Natural killer cell (primary cell): ENCODE measurements around the gene ASAP2. TPM values are rescaled to one million over a fixed set of nuclear protein-coding genes. Genes with fewer than 3 reads are reported as not detected.
A peak's percentile ranks its signal among the peaks of the same experiment; 100 is the strongest.

Source experiments
- ATAC-seq, 3 donors: fragments of 150-1000 bp in 2 of 3; fragments of 200-7000 bp in 1 of 3; cut with Tn5 transposase; 1 replicate in 1 of 3; 2 replicates in 2 of 3; pipeline ENCODE4 v1.10.0; 2021; ENCODE audit warnings: mild to moderate bottlenecking in 2 of 3, moderate library complexity in 2 of 3
- DNase-seq, 2 donors: peaks; one replicate each; pipeline versions ENCODE4 v3.0.0 to v3.0.0-alpha.2; 2013 to 2021; ENCODE audit warnings: mixed read lengths in 1 of 2
- H3K27ac ChIP-seq: one replicate; pipeline ENCODE4 v1.5.1; 2013; ENCODE audit warnings: mild to moderate bottlenecking, low read length
- H3K27me3 ChIP-seq: one replicate; pipeline ENCODE4 v1.6.1; 2013; ENCODE audit warnings: low read length; ENCODE audit not compliant: control insufficient read depth, insufficient read depth
- H3K36me3 ChIP-seq: one replicate; pipeline ENCODE4 v1.6.1; 2013; ENCODE audit warnings: low read length; ENCODE audit not compliant: control insufficient read depth, insufficient read depth
- H3K4me1 ChIP-seq: one replicate; pipeline ENCODE4 v1.6.1; 2013; ENCODE audit warnings: low read length; ENCODE audit not compliant: control insufficient read depth, insufficient read depth
- H3K4me3 ChIP-seq: one replicate; pipeline ENCODE4 v1.5.1; 2013; ENCODE audit warnings: low read length
- H3K9me3 ChIP-seq: one replicate; pipeline ENCODE4 v1.6.1; 2013; ENCODE audit warnings: low read length; ENCODE audit not compliant: control insufficient read depth, insufficient read depth
- H3K27ac Mint-ChIP-seq, 2 donors: one replicate each; pipeline ENCODE4 v1.8.0; 2022; ENCODE audit warnings: mild to moderate bottlenecking in 2 of 2, mixed read lengths in 2 of 2, moderate library complexity in 1 of 2
- H3K27me3 Mint-ChIP-seq, 2 donors: one replicate each; pipeline ENCODE4 v1.8.0; 2022; ENCODE audit warnings: low read depth in 2 of 2, mixed read lengths in 2 of 2
- H3K36me3 Mint-ChIP-seq: one replicate; pipeline ENCODE4 v1.8.0; 2022; ENCODE audit warnings: mixed read lengths
- H3K4me1 Mint-ChIP-seq, 2 donors: one replicate each; pipeline ENCODE4 v1.8.0; 2022; ENCODE audit warnings: mixed read lengths in 2 of 2
- H3K4me3 Mint-ChIP-seq: one replicate; pipeline ENCODE4 v1.8.0; 2022; ENCODE audit warnings: mild to moderate bottlenecking, moderate library complexity, mixed read lengths
- H3K9me3 Mint-ChIP-seq, 2 donors: one replicate each; pipeline ENCODE4 v1.8.0; 2022; ENCODE audit warnings: mixed read lengths in 2 of 2
- CTCF ChIP-seq: fragments of 200-600 bp; IDR thresholded peaks from one replicate; pipeline ENCODE4 v1.8.0; 2022; ENCODE audit warnings: antibody characterized with exemption
- WGBS: methylation state at CpG from one replicate; pipeline ENCODE4 v1.1.7; 2013; ENCODE audit warnings: missing lambda C conversion rate; ENCODE audit not compliant: insufficient coverage; 5-methylcytosine and 5-hydroxymethylcytosine counted together
- intact Hi-C: fragments of 100-400 bp; cut with micrococcal nuclease; formaldehyde crosslinking; loops from one replicate; pipeline ENCODE4 v1.14.2; 2022
- total RNA-seq, 4 donors: library from RNA; stranded (reverse); fragments of 120-200 nt in 1 of 4; gene quantifications; one replicate each; pipeline versions ENCODE4 v1.2.3 to v1.2.4, GENCODE V29; 2013 to 2022

The ASAP2 gene
- total RNA-seq, 3 donors from 2014 or later (not counting 1 experiment from before 2014, with no cell fraction given) = 0.20 to 1.8 (median 0.60) TPM

- no peak for DNase-seq
- no peak for ATAC-seq
- WGBS = 2% methylated on average over 34 of the region's 34 CpGs
- Mint-ChIP-seq H3K9me3 (no peaks in the 10 kb centered on the region), H3K4me3 (peak overlapping the region; percentile 57), H3K4me1 (peaks cover 0 to 4% of the 10 kb centered on the region in 2 donors), H3K27ac (no peak overlapping the region), H3K36me3 (no peaks in the 10 kb centered on the region), H3K27me3 (peaks cover 30 to 37% of the 10 kb centered on the region in 2 donors)
- Histone ChIP-seq H3K4me3 (no peak overlapping the region), H3K4me1 (peaks cover 12% of the 10 kb centered on the region), H3K27me3 (peaks cover 21% of the 10 kb centered on the region), H3K27ac (no peak overlapping the region), H3K36me3 (no peaks in the 10 kb centered on the region), H3K9me3 (no peaks in the 10 kb centered on the region)
- TF ChIP-seq CTCF = no peak
- intact Hi-C loops = no loop called here
Observed at GRCh38 chr2:9207641-9208311, 1.2 kb downstream of the ASAP2 start.

- Histone ChIP-seq H3K9me3 (no peaks in the 10 kb centered on the region), H3K36me3 (no peaks in the 10 kb centered on the region), H3K27ac (no peak overlapping the region), H3K27me3 (peaks cover 21% of the 10 kb centered on the region), H3K4me3 (no peak overlapping the region), H3K4me1 (peaks cover 12% of the 10 kb centered on the region)
- Mint-ChIP-seq H3K4me1 (peaks cover 0 to 4% of the 10 kb centered on the region in 2 donors), H3K27me3 (peaks cover 33 to 44% of the 10 kb centered on the region in 2 donors), H3K36me3 (no peaks in the 10 kb centered on the region), H3K4me3 (no peak overlapping the region), H3K9me3 (no peaks in the 10 kb centered on the region), H3K27ac (no peak overlapping the region)
- ATAC-seq (no peak), DNase-seq (no peak)
- no peak for TF ChIP-seq CTCF
- WGBS = 90% methylated on average over 1 of the region's 1 CpG
- intact Hi-C loops = no loop called here
Observed at GRCh38 chr2:9208875-9209274, 2.3 kb downstream of the ASAP2 start.

- no peaks in the 10 kb centered on the region for H3K36me3 Mint-ChIP-seq
- H3K27ac ChIP-seq = no peak overlapping the region
- H3K27me3 Mint-ChIP-seq = peaks cover 33 to 34% of the 10 kb centered on the region in 2 donors
- H3K4me3 Mint-ChIP-seq = no peak overlapping the region
- no peaks in the 10 kb centered on the region for H3K9me3 ChIP-seq
- peaks cover 12% of the 10 kb centered on the region for H3K4me1 ChIP-seq
- no peak overlapping the region for H3K27ac Mint-ChIP-seq
- no peaks in the 10 kb centered on the region for H3K36me3 ChIP-seq
- ATAC-seq (no peak), DNase-seq (no peak)
- no peaks in the 10 kb centered on the region for H3K9me3 Mint-ChIP-seq
- H3K4me3 ChIP-seq = no peak overlapping the region
- intact Hi-C loops = no loop called here
- no peak for TF ChIP-seq CTCF
- WGBS = 78% methylated on average over 2 of the region's 2 CpGs
- peaks cover 0 to 4% of the 10 kb centered on the region in 2 donors for H3K4me1 Mint-ChIP-seq
- peaks cover 16% of the 10 kb centered on the region for H3K27me3 ChIP-seq
Observed at GRCh38 chr2:9210030-9210429, 3.4 kb downstream of the ASAP2 start.

- H3K9me3 ChIP-seq = no peaks in the 10 kb centered on the region
- Mint-ChIP-seq H3K9me3 (no peaks in the 10 kb centered on the region), H3K27me3 (peaks cover 29 to 34% of the 10 kb centered on the region in 2 donors), H3K36me3 (no peaks in the 10 kb centered on the region), H3K4me1 (no peaks in the 10 kb centered on the region), H3K27ac (no peak overlapping the region), H3K4me3 (no peak overlapping the region)
- no peak overlapping the region for H3K27ac ChIP-seq
- 86% methylated on average over 3 of the region's 4 CpGs for WGBS
- TF ChIP-seq CTCF = no peak
- no peak for ATAC-seq
- DNase-seq = no peak
- H3K27me3 ChIP-seq = peaks cover 10% of the 10 kb centered on the region
- H3K4me3 ChIP-seq = no peak overlapping the region
- peaks cover 6% of the 10 kb centered on the region for H3K4me1 ChIP-seq
- no peaks in the 10 kb centered on the region for H3K36me3 ChIP-seq
- intact Hi-C loops = no loop called here
Observed at GRCh38 chr2:9211496-9211895, 4.9 kb downstream of the ASAP2 start.
